ENCODE results near the gene GPR12.

GPR12 gene

GRCh38 chr13:26718872-26719271 is 41.7 kb downstream of the GPR12 start:
- H3K4me3 ChIP-seq (ENCODE audit: low read depth, low read length): no peak overlapping the region
- peaks cover 13% of the 10 kb centered on the region; the same call in 1 of the 2 replicates for H3K9me3 ChIP-seq (ENCODE audit: control insufficient read depth, insufficient read depth, low read depth, low read length)
- no peaks in the 10 kb centered on the region for H3K36me3 ChIP-seq (ENCODE audit: control insufficient read depth, insufficient read depth, low read length)
- no peaks in the 10 kb centered on the region for H3K27me3 ChIP-seq (ENCODE audit: control insufficient read depth, insufficient read depth, low read length)
- no peak overlapping the region for H3K27ac ChIP-seq (ENCODE audit: low read depth, low read length)
- H3K9ac ChIP-seq (ENCODE audit: low read length): no peak overlapping the region
- no peaks in the 10 kb centered on the region for H3K4me1 ChIP-seq (ENCODE audit: control insufficient read depth, insufficient read depth, low read length)

DNA sequence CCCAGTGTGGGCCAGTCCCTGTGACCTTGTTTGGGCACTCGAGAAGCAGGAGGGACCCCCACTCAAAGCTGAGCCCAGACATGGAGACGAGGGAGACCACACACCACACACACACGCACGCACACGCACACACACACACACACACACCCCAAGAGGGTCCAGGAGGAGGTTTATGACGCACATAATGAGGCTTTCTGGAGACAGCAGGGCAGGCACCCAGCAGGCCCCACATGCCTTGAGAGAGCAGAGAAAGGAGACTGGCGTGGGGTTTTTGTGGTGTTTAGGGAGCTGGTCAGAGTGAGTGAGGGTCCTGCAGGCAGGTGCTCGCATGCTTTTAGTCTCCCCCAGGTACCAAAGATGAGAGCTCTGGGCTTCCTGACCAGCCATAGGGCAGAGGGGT is 42.4 kb downstream of the GPR12 start:
- Histone ChIP-seq H3K4me3 (ENCODE audit: low read depth, low read length) (no peak overlapping the region), H3K27ac (ENCODE audit: low read depth, low read length) (no peak overlapping the region), H3K9ac (ENCODE audit: low read length) (no peak overlapping the region), H3K36me3 (ENCODE audit: control insufficient read depth, insufficient read depth, low read length) (no peaks in the 10 kb centered on the region), H3K4me1 (ENCODE audit: control insufficient read depth, insufficient read depth, low read length) (no peaks in the 10 kb centered on the region), H3K9me3 (ENCODE audit: control insufficient read depth, insufficient read depth, low read depth, low read length) (peaks cover 14% of the 10 kb centered on the region; the same call in 1 of the 2 replicates), H3K27me3 (ENCODE audit: control insufficient read depth, insufficient read depth, low read length) (no peaks in the 10 kb centered on the region)

- Histone ChIP-seq H3K27me3 (ENCODE audit: control insufficient read depth, insufficient read depth, low read length) (no peaks in the 10 kb centered on the region), H3K9me3 (ENCODE audit: control insufficient read depth, insufficient read depth, low read depth, low read length) (peaks cover 12% of the 10 kb centered on the region), H3K36me3 (ENCODE audit: control insufficient read depth, insufficient read depth, low read length) (no peaks in the 10 kb centered on the region), H3K4me1 (ENCODE audit: control insufficient read depth, insufficient read depth, low read length) (no peaks in the 10 kb centered on the region), H3K27ac (ENCODE audit: low read depth, low read length) (no peak overlapping the region), H3K4me3 (ENCODE audit: low read depth, low read length) (no peak overlapping the region), H3K9ac (ENCODE audit: low read length) (no peak overlapping the region)
Measured at GRCh38 chr13:26716984-26717383, 43.6 kb downstream of the GPR12 start.

DNA sequence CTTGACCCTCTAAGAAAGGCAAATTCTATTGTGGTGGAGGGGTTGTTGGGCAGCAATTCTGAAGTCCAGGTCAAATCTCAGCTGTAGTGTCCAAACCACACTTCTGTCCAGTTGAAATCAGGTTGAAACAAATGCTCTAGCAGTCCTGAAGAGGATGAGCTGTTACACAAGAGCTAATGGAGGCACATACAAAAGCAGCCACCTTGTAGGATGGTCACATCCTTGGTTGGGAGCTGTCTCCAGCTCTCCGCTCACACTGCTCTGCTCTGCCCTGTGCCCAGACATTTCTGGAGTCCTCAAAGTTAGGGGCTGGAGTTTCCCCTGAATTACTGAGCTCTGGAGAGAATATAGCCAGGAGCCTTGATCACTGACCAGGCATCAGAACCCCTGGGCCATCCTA is 47.2 kb downstream of the GPR12 start:
- Histone ChIP-seq H3K4me3 (ENCODE audit: low read depth, low read length) (no peak overlapping the region), H3K27me3 (ENCODE audit: control insufficient read depth, insufficient read depth, low read length) (peaks cover 7% of the 10 kb centered on the region; the same call in 1 of the 2 replicates), H3K9me3 (ENCODE audit: control insufficient read depth, insufficient read depth, low read depth, low read length) (peaks cover 9% of the 10 kb centered on the region), H3K9ac (ENCODE audit: low read length) (no peak overlapping the region), H3K27ac (ENCODE audit: low read depth, low read length) (no peak overlapping the region), H3K36me3 (ENCODE audit: control insufficient read depth, insufficient read depth, low read length) (no peaks in the 10 kb centered on the region), H3K4me1 (ENCODE audit: control insufficient read depth, insufficient read depth, low read length) (peaks cover 8% of the 10 kb centered on the region; the same call in 1 of the 2 replicates)

DNA sequence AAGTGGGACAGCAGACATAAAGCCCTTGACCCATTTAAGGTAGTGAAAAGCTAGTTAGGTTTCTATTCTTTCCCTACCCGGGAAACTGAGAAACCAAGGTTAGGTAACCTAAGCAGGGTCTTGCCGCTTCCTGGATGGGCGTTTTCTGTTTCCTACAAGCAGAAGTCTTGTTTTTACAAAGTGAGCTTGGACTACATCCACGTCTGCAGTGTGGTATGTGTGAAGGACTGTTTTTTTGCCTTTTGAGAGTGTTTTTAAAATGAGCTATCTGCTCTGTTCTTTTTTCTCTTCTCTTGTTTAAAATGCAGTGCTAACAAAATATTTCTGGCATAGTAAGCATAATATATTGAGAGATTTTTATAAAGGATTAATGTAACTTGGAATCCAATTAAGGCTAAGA is 49.4 kb downstream of the GPR12 start:
- H3K9me3 ChIP-seq (ENCODE audit: control insufficient read depth, insufficient read depth, low read depth, low read length): peaks cover 9% of the 10 kb centered on the region
- H3K9ac ChIP-seq (ENCODE audit: low read length): no peak overlapping the region
- no peak overlapping the region for H3K4me3 ChIP-seq (ENCODE audit: low read depth, low read length)
- no peaks in the 10 kb centered on the region for H3K36me3 ChIP-seq (ENCODE audit: control insufficient read depth, insufficient read depth, low read length)
- H3K27ac ChIP-seq (ENCODE audit: low read depth, low read length): no peak overlapping the region
- peaks cover 8% of the 10 kb centered on the region; the same call in 1 of the 2 replicates for H3K4me1 ChIP-seq (ENCODE audit: control insufficient read depth, insufficient read depth, low read length)
- peaks cover 7% of the 10 kb centered on the region; the same call in 1 of the 2 replicates for H3K27me3 ChIP-seq (ENCODE audit: control insufficient read depth, insufficient read depth, low read length)

GRCh38 chr13:26710166-26710565 is 50.4 kb downstream of the GPR12 start:
- Histone ChIP-seq H3K36me3 (ENCODE audit: control insufficient read depth, insufficient read depth, low read length) (no peaks in the 10 kb centered on the region), H3K27ac (ENCODE audit: low read depth, low read length) (no peak overlapping the region), H3K4me1 (ENCODE audit: control insufficient read depth, insufficient read depth, low read length) (peaks cover 8% of the 10 kb centered on the region; the same call in 1 of the 2 replicates), H3K27me3 (ENCODE audit: control insufficient read depth, insufficient read depth, low read length) (peaks cover 7% of the 10 kb centered on the region; the same call in 1 of the 2 replicates), H3K4me3 (ENCODE audit: low read depth, low read length) (peak overlapping the region; percentile 29), H3K9me3 (ENCODE audit: control insufficient read depth, insufficient read depth, low read depth, low read length) (peaks cover 9% of the 10 kb centered on the region), H3K9ac (ENCODE audit: low read length) (no peak overlapping the region)

GRCh38 chr13:26709461-26709860 is 51.1 kb downstream of the GPR12 start:
- H3K9me3 ChIP-seq (ENCODE audit: control insufficient read depth, insufficient read depth, low read depth, low read length): peaks cover 9% of the 10 kb centered on the region
- no peaks in the 10 kb centered on the region for H3K36me3 ChIP-seq (ENCODE audit: control insufficient read depth, insufficient read depth, low read length)
- peaks cover 7% of the 10 kb centered on the region; the same call in 1 of the 2 replicates for H3K27me3 ChIP-seq (ENCODE audit: control insufficient read depth, insufficient read depth, low read length)

DNA sequence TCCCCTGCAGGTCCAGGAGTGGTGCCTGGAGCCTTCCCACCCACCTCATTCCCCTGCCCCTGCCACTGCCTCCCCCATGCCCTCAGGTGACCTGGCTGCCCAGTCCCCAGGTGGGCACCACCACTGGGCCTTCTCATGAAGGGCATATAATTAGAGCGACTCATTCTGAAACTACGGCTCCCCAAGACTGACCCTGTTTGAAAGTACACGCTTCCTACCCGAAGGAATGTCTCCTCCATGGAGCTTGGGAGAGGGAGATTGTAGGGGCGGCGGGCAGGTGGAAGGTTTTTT is 52.6 kb downstream of the GPR12 start:
- H3K9me3 ChIP-seq (ENCODE audit: control insufficient read depth, insufficient read depth, low read depth, low read length): peaks cover 8% of the 10 kb centered on the region
- H3K27ac ChIP-seq (ENCODE audit: low read depth, low read length): no peak overlapping the region
- peaks cover 8% of the 10 kb centered on the region; the same call in 1 of the 2 replicates for H3K4me1 ChIP-seq (ENCODE audit: control insufficient read depth, insufficient read depth, low read length)
- H3K9ac ChIP-seq (ENCODE audit: low read length): no peak overlapping the region
- no peaks in the 10 kb centered on the region for H3K36me3 ChIP-seq (ENCODE audit: control insufficient read depth, insufficient read depth, low read length)
- no peak overlapping the region for H3K4me3 ChIP-seq (ENCODE audit: low read depth, low read length)
- H3K27me3 ChIP-seq (ENCODE audit: control insufficient read depth, insufficient read depth, low read length): peaks cover 7% of the 10 kb centered on the region; the same call in 1 of the 2 replicates

More at GRCh38 chr13:26709461-26709860, 51.1 kb downstream of the GPR12 start:
- Histone ChIP-seq H3K4me3 (ENCODE audit: low read depth, low read length) (no peak overlapping the region), H3K27ac (ENCODE audit: low read depth, low read length) (no peak overlapping the region), H3K9ac (ENCODE audit: low read length) (no peak overlapping the region), H3K4me1 (ENCODE audit: control insufficient read depth, insufficient read depth, low read length) (peaks cover 8% of the 10 kb centered on the region; the same call in 1 of the 2 replicates)

GRCh38 chr13:26707122-26708006 is 53.2 kb downstream of the GPR12 start:
- Histone ChIP-seq H3K27ac (ENCODE audit: low read depth, low read length) (no peak overlapping the region), H3K4me1 (ENCODE audit: control insufficient read depth, insufficient read depth, low read length) (peaks cover 8% of the 10 kb centered on the region; the same call in 1 of the 2 replicates), H3K9me3 (ENCODE audit: control insufficient read depth, insufficient read depth, low read depth, low read length) (peaks cover 4% of the 10 kb centered on the region), H3K9ac (ENCODE audit: low read length) (no peak overlapping the region), H3K36me3 (ENCODE audit: control insufficient read depth, insufficient read depth, low read length) (no peaks in the 10 kb centered on the region), H3K4me3 (ENCODE audit: low read depth, low read length) (no peak overlapping the region), H3K27me3 (ENCODE audit: control insufficient read depth, insufficient read depth, low read length) (peaks cover 7% of the 10 kb centered on the region; the same call in 1 of the 2 replicates)

DNA sequence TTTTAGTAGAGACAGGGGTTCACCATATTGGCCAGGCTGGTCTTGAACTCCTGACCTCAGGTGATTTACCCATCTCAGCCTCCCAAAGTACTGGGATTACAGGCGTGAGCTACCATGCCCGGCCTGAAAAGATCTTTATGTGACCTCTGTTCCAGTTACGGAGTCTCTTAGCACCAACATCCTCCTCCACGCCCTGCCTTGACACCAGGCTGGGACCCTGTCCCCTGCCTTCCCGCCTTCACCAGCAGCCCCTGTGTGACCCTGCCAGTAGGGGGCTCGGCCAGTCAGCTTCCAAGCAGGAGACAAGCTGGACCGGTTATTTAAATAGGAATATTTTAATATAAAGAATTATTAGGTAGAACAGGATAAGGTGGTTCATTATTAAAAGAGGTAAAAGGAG is 54.2 kb downstream of the GPR12 start:
- Histone ChIP-seq H3K9ac (ENCODE audit: low read length) (no peak overlapping the region), H3K36me3 (ENCODE audit: control insufficient read depth, insufficient read depth, low read length) (no peaks in the 10 kb centered on the region), H3K9me3 (ENCODE audit: control insufficient read depth, insufficient read depth, low read depth, low read length) (no peaks in the 10 kb centered on the region), H3K4me1 (ENCODE audit: control insufficient read depth, insufficient read depth, low read length) (peaks cover 8% of the 10 kb centered on the region; the same call in 1 of the 2 replicates), H3K27ac (ENCODE audit: low read depth, low read length) (no peak overlapping the region), H3K4me3 (ENCODE audit: low read depth, low read length) (no peak overlapping the region), H3K27me3 (ENCODE audit: control insufficient read depth, insufficient read depth, low read length) (peaks cover 7% of the 10 kb centered on the region; the same call in 1 of the 2 replicates)

DNA sequence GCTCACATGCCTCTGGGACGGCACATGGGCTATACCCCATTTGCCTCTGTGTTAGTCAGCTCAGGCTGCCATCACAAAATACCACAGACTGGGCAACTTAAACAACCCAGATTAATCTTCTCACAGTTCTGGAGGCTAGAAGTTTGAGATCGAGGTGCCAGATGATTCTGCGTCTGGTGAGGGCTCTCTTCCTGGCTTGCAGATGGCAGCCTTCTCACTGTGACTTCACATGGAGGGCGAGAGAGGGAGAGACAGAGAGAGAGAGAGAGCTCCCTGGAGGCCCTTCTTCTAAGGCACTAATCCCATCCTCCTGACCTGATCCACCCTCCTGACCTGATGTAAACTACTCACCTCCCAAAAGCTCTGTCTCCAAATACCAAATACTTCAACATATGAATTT is 55.0 kb downstream of the GPR12 start:
- Histone ChIP-seq H3K27ac (ENCODE audit: low read depth, low read length) (no peak overlapping the region), H3K9ac (ENCODE audit: low read length) (no peak overlapping the region), H3K4me1 (ENCODE audit: control insufficient read depth, insufficient read depth, low read length) (peaks cover 8% of the 10 kb centered on the region; the same call in 1 of the 2 replicates), H3K36me3 (ENCODE audit: control insufficient read depth, insufficient read depth, low read length) (no peaks in the 10 kb centered on the region), H3K4me3 (ENCODE audit: low read depth, low read length) (no peak overlapping the region), H3K27me3 (ENCODE audit: control insufficient read depth, insufficient read depth, low read length) (peaks cover 7% of the 10 kb centered on the region; the same call in 1 of the 2 replicates), H3K9me3 (ENCODE audit: control insufficient read depth, insufficient read depth, low read depth, low read length) (no peaks in the 10 kb centered on the region)
